Ovary (tissue), 9 donors: ENCODE data around the gene SLC22A23. TPM values are rescaled to one million over a fixed set of nuclear protein-coding genes. Genes with fewer than 3 reads are reported as not detected.

Experiments used
- DNase-seq, 5 donors: peaks; one replicate each; pipeline ENCODE4 v3.0.0-alpha.2; 2019 to 2020
- H3K27ac ChIP-seq, 2 donors: fragments of 200-600 bp; one replicate each; pipeline versions ENCODE4 v1.5.1 to v1.8.0; 2019 to 2022
- H3K27me3 ChIP-seq: fragments of 200-600 bp; one replicate; pipeline ENCODE4 v1.8.0; 2022
- H3K36me3 ChIP-seq: fragments of 200-600 bp; sonication (generic); one replicate; pipeline ENCODE4 v1.5.1; 2019
- H3K4me1 ChIP-seq: one replicate; pipeline ENCODE4 v1.8.1; 2013; ENCODE audit warnings: mild to moderate bottlenecking, moderate library complexity; ENCODE audit not compliant: insufficient read depth
- H3K4me3 ChIP-seq: fragments of 200-600 bp; sonication (generic); one replicate; pipeline ENCODE4 v1.5.1; 2017
- H3K9me3 ChIP-seq, 2 donors: fragments of 200-600 bp in 1 of 2; sonication (generic) in 1 of 2; one replicate each; pipeline versions ENCODE4 v1.5.1 to v1.8.1; 2013 to 2019; ENCODE audit warnings: mild to moderate bottlenecking in 1 of 2, moderate library complexity in 1 of 2
- EP300 ChIP-seq: sonication (generic); formaldehyde crosslinking; IDR thresholded peaks from one replicate; pipeline ENCODE4 v1.6.1; 2017; ENCODE audit warnings: antibody characterized with exemption
- POLR2A ChIP-seq: fragments of 450-650 bp; IDR thresholded peaks from one replicate; pipeline ENCODE4 v1.6.1; 2017; ENCODE audit warnings: antibody characterized with exemption, mild to moderate bottlenecking, moderate library complexity
- WGBS, 3 donors: extraction: QIAGEN DNeasy Blood & Tissue Kit in 1 of 3; methylation state at CpG; one replicate each; pipeline versions ENCODE4 v1.1.5 to v1.1.7; 2013 to 2017; 5-methylcytosine and 5-hydroxymethylcytosine counted together
- intact Hi-C, 4 donors: fragments of 100-400 bp; cut with DNase I; formaldehyde crosslinking; loops; one replicate each; pipeline versions ENCODE4 v1.11.0 to v1.15.1; 2022 to 2023
- polyA plus RNA-seq, 2 donors: library from polyadenylated mRNA; stranded (reverse); fragments of 200-250 nt in 1 of 2; fragments of 350-450 nt in 1 of 2; fragmentation: Illumina TruSeq in 1 of 2; extraction: RNeasy Lipid Tissue Mini Kit (QIAGEN cat#74804) in 1 of 2; gene quantifications; one replicate each; pipeline ENCODE4 v1.2.3, GENCODE V29; 2013 to 2014
- total RNA-seq, 7 donors: library from RNA; depleted of rRNA in 2 of 7; stranded (reverse); fragments of >200 nt in 2 of 7; fragmentation: NEBNext Ultra II Directional in 3 of 7; extraction: Animal tissue kit (Norgen Biotek cat#: 25700) in 3 of 7; gene quantifications; one replicate each; pipeline versions ENCODE4 v1.1.0 to v1.2.4, GENCODE V29; 2016 to 2023
- TF ChIP-seq, protein P1 (sequence below), 3 donors: fragments of 450-650 bp in 2 of 3; fragments of 200-600 bp in 1 of 3; IDR thresholded peaks; one replicate each; pipeline versions ENCODE4 v1.5.1 to v1.8.0; 2016 to 2022; ENCODE audit warnings: antibody characterized with exemption in 3 of 3, mild to moderate bottlenecking in 1 of 3
- donor health status: DM: no; HTN: no; CAD: no; lungs with moderate emphysema.
- donor health status: DM: no; HTN: no; CAD: no.
- donor health status: Bipolar disorder and iron deficiency.
- donor health status: DM: yes; HTN: yes; CAD: no.
- donor health status: DM: no; HTN: no; CAD: no.
- donor health status: DM: yes; HTN: yes; CAD: no.

The SLC22A23 gene
- total and polyA plus RNA-seq, 9 donors, result 2.3 to 31.0 (median 5.2) TPM

DNA sequence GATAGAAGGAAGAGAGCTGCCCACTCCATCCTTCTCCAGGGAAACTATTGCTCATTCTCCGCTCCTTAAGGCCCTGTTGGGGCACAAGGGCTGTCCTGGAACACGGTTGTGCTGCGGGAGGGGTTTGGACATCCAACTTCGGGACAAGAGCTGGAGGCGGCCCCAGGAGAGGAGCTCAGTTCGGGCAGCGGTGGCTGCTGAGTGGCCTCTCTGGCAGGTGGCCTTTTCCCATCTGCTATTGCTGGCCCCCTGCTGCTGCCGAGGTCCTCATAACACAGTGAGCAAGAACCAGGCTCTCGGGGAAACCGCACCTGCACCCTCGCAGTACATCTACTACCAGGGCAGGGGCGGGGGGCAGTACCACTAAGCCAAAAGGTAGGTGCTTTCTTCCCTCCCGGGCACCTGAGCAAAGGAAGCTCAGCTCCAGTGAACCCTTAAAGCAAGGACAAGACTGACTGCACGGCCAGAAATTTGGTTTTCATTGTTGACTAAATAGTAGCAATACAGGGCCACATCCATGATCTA is 134.4 kb downstream of the SLC22A23 start:
- no peak for DNase-seq

DNA sequence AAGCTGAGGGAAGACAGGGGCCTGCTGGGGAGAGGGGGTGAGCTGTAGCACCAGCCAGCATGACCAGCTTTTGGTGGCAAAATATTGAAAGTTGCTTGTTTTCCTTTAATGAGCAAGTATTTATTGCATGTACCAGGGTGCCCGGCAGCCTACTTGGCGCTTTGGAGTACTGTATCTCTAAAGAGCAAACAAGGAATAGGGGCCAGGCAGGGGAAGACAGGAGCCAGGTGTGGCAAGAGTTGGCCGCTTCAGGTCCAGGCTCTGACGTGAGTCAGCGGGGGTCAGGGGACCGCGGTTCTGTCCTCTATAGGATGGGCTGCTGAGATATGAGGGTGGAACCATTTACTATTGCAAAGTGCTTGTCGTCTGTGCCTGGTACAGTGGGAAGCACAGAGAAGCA is 135.0 kb downstream of the SLC22A23 start:
- TF ChIP-seq POLR2A, result no peak
- TF ChIP-seq, protein P1, sequence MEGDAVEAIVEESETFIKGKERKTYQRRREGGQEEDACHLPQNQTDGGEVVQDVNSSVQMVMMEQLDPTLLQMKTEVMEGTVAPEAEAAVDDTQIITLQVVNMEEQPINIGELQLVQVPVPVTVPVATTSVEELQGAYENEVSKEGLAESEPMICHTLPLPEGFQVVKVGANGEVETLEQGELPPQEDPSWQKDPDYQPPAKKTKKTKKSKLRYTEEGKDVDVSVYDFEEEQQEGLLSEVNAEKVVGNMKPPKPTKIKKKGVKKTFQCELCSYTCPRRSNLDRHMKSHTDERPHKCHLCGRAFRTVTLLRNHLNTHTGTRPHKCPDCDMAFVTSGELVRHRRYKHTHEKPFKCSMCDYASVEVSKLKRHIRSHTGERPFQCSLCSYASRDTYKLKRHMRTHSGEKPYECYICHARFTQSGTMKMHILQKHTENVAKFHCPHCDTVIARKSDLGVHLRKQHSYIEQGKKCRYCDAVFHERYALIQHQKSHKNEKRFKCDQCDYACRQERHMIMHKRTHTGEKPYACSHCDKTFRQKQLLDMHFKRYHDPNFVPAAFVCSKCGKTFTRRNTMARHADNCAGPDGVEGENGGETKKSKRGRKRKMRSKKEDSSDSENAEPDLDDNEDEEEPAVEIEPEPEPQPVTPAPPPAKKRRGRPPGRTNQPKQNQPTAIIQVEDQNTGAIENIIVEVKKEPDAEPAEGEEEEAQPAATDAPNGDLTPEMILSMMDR (IDR thresholded peaks at IDR 0.05), result no peak
- no peak for TF ChIP-seq EP300
- DNase-seq, result no peak
- Histone ChIP-seq H3K4me3 (no peak overlapping the region), H3K9me3 (no peaks in the 10 kb centered on the region), H3K4me1 (no peaks in the 10 kb centered on the region), H3K27me3 (no peaks in the 10 kb centered on the region), H3K36me3 (no peaks in the 10 kb centered on the region), H3K27ac (no peak overlapping the region)
- WGBS, 3 donors, result 72 to 87% (median 85%) methylated on average over 8 of the region's 8 CpGs
- intact Hi-C loops, result no loop called here

More for the DNA sequence above, 134.4 kb downstream of the SLC22A23 start:
- intact Hi-C loops, result no loop called here
- Histone ChIP-seq H3K27me3 (no peaks in the 10 kb centered on the region), H3K4me1 (no peaks in the 10 kb centered on the region), H3K36me3 (no peaks in the 10 kb centered on the region), H3K9me3 (no peaks in the 10 kb centered on the region), H3K27ac (no peak overlapping the region), H3K4me3 (no peak overlapping the region)
- WGBS, 3 donors, result 91 to 97% (median 94%) methylated on average over 13 to 14 of the region's 14 CpGs
- TF ChIP-seq POLR2A (no peak), EP300 (no peak)
- TF ChIP-seq, protein P1 (IDR thresholded peaks at IDR 0.05), result no peak

DNA sequence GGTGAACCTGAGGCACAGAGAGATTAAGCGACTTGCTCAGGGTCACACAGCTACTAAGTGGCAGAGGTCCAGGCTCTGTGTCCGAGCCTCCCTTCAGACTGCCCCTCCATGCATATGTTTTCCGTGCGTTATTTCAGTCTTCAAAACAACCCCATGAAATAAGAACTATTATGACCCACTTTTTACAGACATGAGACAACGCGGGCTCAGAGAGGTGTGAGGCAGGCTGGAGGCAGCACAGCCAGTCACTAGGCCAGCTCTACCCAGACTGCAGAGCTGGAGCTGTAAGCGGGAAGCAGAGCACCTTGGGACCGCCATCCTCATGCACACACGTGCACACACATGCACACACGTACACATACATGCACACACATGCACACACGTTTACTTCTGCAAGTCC is 135.8 kb downstream of the SLC22A23 start:
- no peak for DNase-seq
- Histone ChIP-seq H3K27me3 (no peaks in the 10 kb centered on the region), H3K9me3 (no peaks in the 10 kb centered on the region), H3K36me3 (no peaks in the 10 kb centered on the region), H3K4me1 (no peaks in the 10 kb centered on the region), H3K4me3 (no peak overlapping the region), H3K27ac (no peak overlapping the region)
- intact Hi-C loops, result no loop called here
- TF ChIP-seq POLR2A, result no peak
- TF ChIP-seq, protein P1 (IDR thresholded peaks at IDR 0.05), result no peak
- TF ChIP-seq EP300, result no peak
- 85 to 86% (median 85%) methylated on average over 11 of the region's 11 CpGs for WGBS, 3 donors

DNA sequence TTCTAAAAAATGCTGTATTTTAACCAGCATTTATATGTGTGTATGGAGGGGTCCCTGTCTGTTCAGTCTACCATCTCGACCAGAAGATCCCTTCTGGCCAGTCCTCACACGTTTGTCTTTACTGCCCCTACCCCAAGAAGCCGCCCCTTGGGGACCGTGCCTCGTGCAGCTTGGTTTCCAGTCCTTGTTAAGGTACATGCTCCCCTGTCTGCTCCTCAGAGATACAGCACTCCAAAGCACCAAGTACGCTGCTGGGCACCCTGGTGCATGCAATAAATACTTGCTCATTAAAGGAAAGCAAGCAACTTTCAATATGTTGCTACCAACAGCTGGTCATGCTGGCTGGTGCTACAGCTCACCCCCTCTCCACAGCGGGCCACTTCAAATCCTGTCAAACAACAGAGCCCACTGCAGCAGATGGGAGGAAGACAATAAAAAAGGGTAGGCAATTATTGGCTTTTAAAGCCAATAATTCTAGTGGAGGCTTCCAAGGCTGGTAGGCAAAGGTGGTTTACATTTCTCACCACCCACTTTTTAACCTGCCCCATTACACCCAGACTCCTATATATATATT is 136.5 kb downstream of the SLC22A23 start:
- Histone ChIP-seq H3K9me3 (no peaks in the 10 kb centered on the region), H3K27me3 (no peaks in the 10 kb centered on the region), H3K36me3 (no peaks in the 10 kb centered on the region), H3K4me3 (no peak overlapping the region), H3K4me1 (no peaks in the 10 kb centered on the region), H3K27ac (no peak overlapping the region)
- no peak for DNase-seq
- 78 to 83% (median 79%) methylated on average over 7 of the region's 7 CpGs for WGBS, 3 donors
- TF ChIP-seq, protein P1 (IDR thresholded peaks at IDR 0.05), result no peak
- no peak for TF ChIP-seq EP300
- intact Hi-C loops, result no loop called here
